EH (cell line): Measurements from ENCODE around the gene RAD51B.
"Not testable (repeated sequence)": the region's sequence is repeated elsewhere in the genome, so short reads cannot be mapped to it uniquely, and the experiment has no call there.

Experiments
- DNase-seq: peaks from one replicate; pipeline ENCODE4 v3.0.0-alpha.2; 2015; ENCODE audit warnings: low read depth

Gene RAD51B

GRCh38 chr14:68685419-68686204 lies 866.0 kb downstream of the RAD51B start:
- peak; percentile 73 for DNase-seq

GRCh38 chr14:68686205-68686465 lies 866.6 kb downstream of the RAD51B start:
- DNase-seq, result no peak

- no peak for DNase-seq
These were observed 867.1 kb downstream of the RAD51B start for GRCh38 chr14:68686724-68687123.

GRCh38 chr14:68687746-68688145 lies 868.2 kb downstream of the RAD51B start:
- DNase-seq, result peak; percentile 97

GRCh38 chr14:68688872-68689371 lies 869.3 kb downstream of the RAD51B start:
- peak; percentile 62 for DNase-seq

- DNase-seq, result no peak
These were observed 869.9 kb downstream of the RAD51B start for GRCh38 chr14:68689511-68689910.

GRCh38 chr14:68690089-68690958 lies 870.7 kb downstream of the RAD51B start:
- no peak for DNase-seq

- DNase-seq, result no peak
These were observed 871.6 kb downstream of the RAD51B start for GRCh38 chr14:68691031-68691791.

- no peak for DNase-seq
These were observed 872.2 kb downstream of the RAD51B start for GRCh38 chr14:68691792-68692118.

GRCh38 chr14:68692216-68692615 lies 872.6 kb downstream of the RAD51B start:
- DNase-seq, result no peak

- peak; percentile 87 for DNase-seq
These were observed 873.6 kb downstream of the RAD51B start for GRCh38 chr14:68692916-68693771.

- DNase-seq, result no peak
These were observed 874.3 kb downstream of the RAD51B start for GRCh38 chr14:68693926-68694325.

- DNase-seq, result no peak
These were observed 875.1 kb downstream of the RAD51B start for GRCh38 chr14:68694516-68695235.

- peak; percentile 100 for DNase-seq
These were observed 875.8 kb downstream of the RAD51B start for GRCh38 chr14:68695326-68695768.

- no peak for DNase-seq
These were observed 876.3 kb downstream of the RAD51B start for GRCh38 chr14:68695856-68696255.

GRCh38 chr14:68696266-68696665 lies 876.7 kb downstream of the RAD51B start:
- DNase-seq, result no peak

GRCh38 chr14:68696721-68697495 lies 877.3 kb downstream of the RAD51B start:
- no peak for DNase-seq

GRCh38 chr14:68698773-68699172 lies 879.2 kb downstream of the RAD51B start:
- DNase-seq, result not testable (repeated sequence)

- no peak for DNase-seq
These were observed 881.6 kb downstream of the RAD51B start for GRCh38 chr14:68701001-68701741.
